H1 (cell line): ENCODE data around the gene HNF1B. TPM values are rescaled to one million over a fixed set of nuclear protein-coding genes. Genes with fewer than 3 reads are reported as not detected.

Experiments
- polyA plus RNA-seq, 7 experiments: library from polyadenylated mRNA; depleted of rRNA in 3 of 7; stranded (reverse) in 5 of 7; unstranded in 2 of 7; fragments of >200 nt in 5 of 7; fragments of 200-250 nt in 2 of 7; gene quantifications; 1 replicate in 5 of 7; 2 replicates in 1 of 7; 4 replicates in 1 of 7; pipeline versions ENCODE4 v1.2.1 to v1.2.3, GENCODE V29; 2011 to 2013; ENCODE audit warnings: missing spikeins in 2 of 7, mixed read lengths in 2 of 7
- total RNA-seq: library from RNA; stranded (reverse); fragmentation: NEBNext Ultra II Directional; extraction: Animal tissue kit (Norgen Biotek cat#: 25700); gene quantifications from 2 replicates; pipeline ENCODE4 v1.2.1, GENCODE V29; 2021

Gene HNF1B
- total and polyA plus RNA-seq, 2 of the 8 experiments (the other 6 are each of a cell fraction or from before 2014, with no cell fraction given): 0.13 to 0.30 TPM

Other genes with a start within 250 kb of the HNF1B start
- gene SYNRG, start 135.6 kb downstream of the HNF1B start, total RNA-seq: 28.6 and 31.7 TPM in 2 replicates
- gene SYNRG, start 135.6 kb downstream of the HNF1B start, polyA plus RNA-seq (2011; rRNA removed): 7.4 and 7.7 TPM in 2 replicates
- gene DDX52, start 101.6 kb downstream of the HNF1B start, total RNA-seq: 45.9 and 47.4 TPM in 2 replicates
- gene DDX52, start 101.6 kb downstream of the HNF1B start, polyA plus RNA-seq (2011; rRNA removed): 7.4 and 10.0 TPM in 2 replicates
- not detected in 2 replicates for gene TBC1D3K, start 179.4 kb upstream of the HNF1B start, total RNA-seq
- gene TBC1D3K, start 179.4 kb upstream of the HNF1B start, polyA plus RNA-seq (2011; rRNA removed): not detected in 2 replicates
- gene TBC1D3L, start 244.0 kb upstream of the HNF1B start, total RNA-seq: 8.1 and 9.2 TPM in 2 replicates
- 7.2 and 7.5 TPM in 2 replicates for gene TBC1D3L, start 244.0 kb upstream of the HNF1B start, polyA plus RNA-seq (2011; rRNA removed)